K562 (cell line): Measurements from ENCODE around the gene MICAL2. TPM values are rescaled to one million over a fixed set of nuclear protein-coding genes. Genes with fewer than 3 reads are reported as not detected.

Experiments used
- ATAC-seq: fragments of 200-7000 bp; cut with Tn5 transposase; 3 replicates; pipeline ENCODE4 v1.9.1; 2020; ENCODE audit warnings: moderate library complexity
- BruUV-seq: library from RNA; stranded (reverse); fragments of 400-500 nt; replicated peaks from 2 replicates; lab custom pipeline; 2021; lab: Mats Ljungman, UMichigan
- CTCF ChIA-PET: fragments of 300-600 bp; formaldehyde crosslinking; extraction: SDS; loops from one replicate; lab custom pipeline; 2021; ENCODE audit warnings: low intra/inter-chr PET ratio; lab: Yijun Ruan, JAX
- POLR2A ChIA-PET: fragments of 300-600, 350-650 bp; sonication (Branson Sonifier 250); formaldehyde crosslinking; extraction: SDS; loops from one replicate; lab custom pipeline; 2021; ENCODE audit warnings: antibody characterized with exemption, inconsistent platforms; lab: Yijun Ruan, JAX
- DNase-seq, 4 experiments: peaks; one replicate each; pipeline versions ENCODE4 v3.0.0 to v3.0.0-alpha.2; 2011 to 2018; ENCODE audit warnings: low spot score in 3 of 4, mixed read lengths in 3 of 4; ENCODE audit errors: extremely low read depth in 1 of 4
- FAIRE-seq: peaks from 2 replicates; lab custom pipeline; 2011; peaks lifted over from hg19 to GRCh38; lab: Jason Lieb, UNC
- H2AFZ ChIP-seq: 2 replicates; pipeline ENCODE4 v1.6.0; 2011; ENCODE audit warnings: low read depth, low read length, control low read depth, inconsistent platforms
- H3K27ac ChIP-seq: fragments of 200-600 bp; 3 replicates; pipeline ENCODE4 v1.8.0; 2011; ENCODE audit warnings: low read depth, mild to moderate bottlenecking, control low read depth, inconsistent platforms, low read length, moderate library complexity, mixed read lengths; ENCODE audit errors: extremely low read depth
- H3K27me3 ChIP-seq, 2 experiments: fragments of 300-600 bp in 1 of 2; 2 replicates in 1 of 2; 3 replicates in 1 of 2; pipeline versions ENCODE4 v1.6.0 to v1.8.0; 2011; ENCODE audit warnings: inconsistent platforms in 2 of 2, low read length in 2 of 2, mild to moderate bottlenecking in 1 of 2, mixed read lengths in 1 of 2, moderate library complexity in 1 of 2; ENCODE audit not compliant: control insufficient read depth in 2 of 2, insufficient read depth in 2 of 2
- H3K36me3 ChIP-seq: fragments of 300-600 bp; 3 replicates; pipeline ENCODE4 v1.8.0; 2011; ENCODE audit warnings: mild to moderate bottlenecking, low read length, inconsistent platforms; ENCODE audit not compliant: control insufficient read depth, insufficient read depth
- H3K4me1 ChIP-seq, 2 experiments: fragments of 200-600 bp in 1 of 2; replicated peaks in 1 of 2; 2 replicates in 1 of 2; 3 replicates in 1 of 2; pipeline versions ENCODE4 v1.5.1 to v1.8.0; 2011; ENCODE audit warnings: inconsistent platforms in 2 of 2, low read length in 2 of 2, mild to moderate bottlenecking in 1 of 2, mixed read lengths in 1 of 2, moderate library complexity in 1 of 2; ENCODE audit not compliant: control insufficient read depth in 2 of 2, insufficient read depth in 2 of 2
- H3K4me2 ChIP-seq: 2 replicates; pipeline ENCODE4 v1.6.1; 2011; ENCODE audit warnings: low read length, control low read depth, inconsistent platforms, mixed read lengths; ENCODE audit not compliant: insufficient read depth
- H3K4me3 ChIP-seq: fragments of 200-600 bp; sonication (generic), shearing (Covaris generic); 2 replicates; pipeline ENCODE4 v1.5.1; 2016; ENCODE audit warnings: control low read depth, inconsistent platforms
- H3K79me2 ChIP-seq: fragments of 200-600 bp; 3 replicates; pipeline ENCODE4 v1.8.0; 2011; ENCODE audit warnings: low read length, inconsistent platforms; ENCODE audit not compliant: control insufficient read depth, insufficient read depth
- H3K9ac ChIP-seq, 2 experiments: 2 replicates each; pipeline versions ENCODE4 v1.6.0 to v1.6.1; 2011; ENCODE audit warnings: low read depth in 2 of 2, low read length in 2 of 2, control low read depth in 1 of 2, inconsistent platforms in 1 of 2, mild to moderate bottlenecking in 1 of 2, mixed read lengths in 1 of 2; ENCODE audit not compliant: insufficient read depth in 1 of 2
- H3K9me1 ChIP-seq: one replicate; pipeline ENCODE4 v1.6.0; 2011; ENCODE audit warnings: inconsistent platforms, mild to moderate bottlenecking, low read length, moderate library complexity; ENCODE audit not compliant: control insufficient read depth, insufficient read depth
- H3K9me3 ChIP-seq: replicated peaks from 2 replicates; pipeline ENCODE4 v1.5.1; 2011; ENCODE audit warnings: low read depth, low read length, inconsistent platforms; ENCODE audit not compliant: control insufficient read depth, insufficient read depth
- H4K20me1 ChIP-seq: replicated peaks from 2 replicates; pipeline ENCODE4 v1.6.1; 2011; ENCODE audit warnings: low read length, inconsistent platforms, mixed read lengths; ENCODE audit not compliant: control insufficient read depth, insufficient read depth
- CBFA2T2 ChIP-seq: fragments of 450-650 bp; conservative IDR thresholded peaks from 2 replicates; pipeline ENCODE4 v1.6.1; 2017; ENCODE audit warnings: mild to moderate bottlenecking
- CTCF ChIP-seq, 3 experiments: IDR thresholded peaks in 2 of 3; conservative IDR thresholded peaks in 1 of 3; 2 replicates each; pipeline ENCODE4 v1.5.1; 2011 to 2012; ENCODE audit warnings: low read length in 3 of 3, mild to moderate bottlenecking in 3 of 3, control low read depth in 2 of 3, improper control_type of control experiment in 1 of 3, inconsistent platforms in 1 of 3, low read depth in 1 of 3, mixed read lengths in 1 of 3, moderate library complexity in 1 of 3; ENCODE audit not compliant: insufficient read depth in 2 of 3
- DACH1 ChIP-seq: fragments of 450-650 bp; IDR thresholded peaks from 2 replicates; pipeline ENCODE4 v1.6.1; 2018; ENCODE audit not compliant: partially characterized antibody
- E2F3 ChIP-seq: fragments of 250-450 bp; sonication (Bioruptor Pico); IDR thresholded peaks from 2 replicates; pipeline ENCODE4 v1.4.0; 2020; ENCODE audit warnings: mild to moderate bottlenecking
- FIP1L1 ChIP-seq: fragments of 200-400 bp; formaldehyde crosslinking; IDR thresholded peaks from 2 replicates; pipeline ENCODE4 v1.6.1; 2018; ENCODE audit warnings: mild to moderate bottlenecking, low read depth, low read length; ENCODE audit not compliant: poor library complexity, severe bottlenecking
- HIVEP1 ChIP-seq: fragments of 250-450 bp; sonication (Bioruptor Pico); IDR thresholded peaks from 2 replicates; pipeline ENCODE4 v1.4.0; 2020; ENCODE audit warnings: mild to moderate bottlenecking
- NEUROD1 ChIP-seq: fragments of 150-350 bp; IDR thresholded peaks from 2 replicates; pipeline ENCODE4 v1.6.1; 2014; ENCODE audit warnings: borderline replicate concordance, low read length, low read depth; ENCODE audit not compliant: partially characterized antibody
- NFE2L1 ChIP-seq: fragments of 450-650 bp; IDR thresholded peaks from 2 replicates; pipeline ENCODE4 v1.6.1; 2016; ENCODE audit warnings: missing genetic modification characterization, low read depth, mild to moderate bottlenecking, missing compliant biosample characterization, moderate library complexity, borderline replicate concordance
- NR2F6 ChIP-seq: fragments of 450-650 bp; formaldehyde crosslinking; IDR thresholded peaks from 2 replicates; pipeline ENCODE4 v1.4.0; 2020; ENCODE audit warnings: mild to moderate bottlenecking
- RB1 ChIP-seq: fragments of 450-650 bp; IDR thresholded peaks from 2 replicates; pipeline ENCODE4 v1.6.1; 2017; ENCODE audit warnings: low read depth, mild to moderate bottlenecking
- RUNX1 ChIP-seq: sonication (generic); IDR thresholded peaks from 2 replicates; pipeline ENCODE4 v1.6.1; 2016; ENCODE audit warnings: antibody characterized with exemption, low read depth
- ZNF124 ChIP-seq: sonication (generic); formaldehyde crosslinking; IDR thresholded peaks from 2 replicates; pipeline ENCODE4 v1.8.1; 2022; ENCODE audit warnings: missing genetic modification reagents
- ZNF175 ChIP-seq: fragments of 200-800 bp; sonication (Bioruptor generic); IDR thresholded peaks from 2 replicates; pipeline ENCODE4 v1.6.1; 2016; ENCODE audit warnings: low read depth, mild to moderate bottlenecking, missing genetic modification characterization, missing compliant biosample characterization
- ZNF324 ChIP-seq: fragments of 250-450 bp; sonication (Bioruptor Pico); IDR thresholded peaks from 2 replicates; pipeline ENCODE4 v1.4.0; 2020; ENCODE audit warnings: mild to moderate bottlenecking
- WGBS: fragments of 100-300 bp; shearing (Covaris generic); methylation state at CpG from one replicate; pipeline ENCODE4 v1.1.6; 2016; ENCODE audit warnings: low coverage, mixed read lengths; ENCODE audit not compliant: insufficient coverage; ENCODE audit errors: missing lambda C conversion rate; 5-methylcytosine and 5-hydroxymethylcytosine counted together
- in situ Hi-C: fragments of 300-500 bp; cut with MboI; formaldehyde crosslinking; loops from 4 replicates; pipeline ENCODE4 v1.15.0; 2018; ENCODE audit warnings: inconsistent platforms, mixed read lengths
- intact Hi-C: fragments of 100-400 bp; cut with micrococcal nuclease; formaldehyde crosslinking; loops from 2 replicates; pipeline ENCODE4 v1.14.2; 2022
- polyA plus RNA-seq, 8 experiments: library from polyadenylated mRNA; depleted of rRNA in 4 of 8; stranded (reverse) in 5 of 8; unstranded in 3 of 8; fragments of >200 nt; fragmentation: Nextera tagmentation in 2 of 8; fragmentation: Illumina TruSeq in 1 of 8; extraction: Ambion mirVana in 2 of 8; extraction: Trizol in 1 of 8; gene quantifications; 2 replicates each; pipeline versions ENCODE4 v1.2.1 to v1.2.3, GENCODE V29; 2011 to 2014; ENCODE audit warnings: inconsistent platforms in 1 of 8, missing spikeins in 1 of 8
- total RNA-seq, 7 experiments: library from RNA; depleted of rRNA in 6 of 7; stranded (reverse); fragments of >200 nt in 6 of 7; fragmentation: Illumina TruSeq in 2 of 7; extraction: Trizol in 2 of 7; gene quantifications; 2 replicates each; pipeline versions ENCODE4 v1.2.1 to v1.2.3, GENCODE V29; 2011 to 2021; ENCODE audit warnings: low replicate concordance in 1 of 7

Gene MICAL2
- total and polyA plus RNA-seq, 9 of the 15 experiments (the other 6 are each of a cell fraction or from before 2014, with no cell fraction given): 4.7 to 64.2 (median 33.6) TPM

DNA sequence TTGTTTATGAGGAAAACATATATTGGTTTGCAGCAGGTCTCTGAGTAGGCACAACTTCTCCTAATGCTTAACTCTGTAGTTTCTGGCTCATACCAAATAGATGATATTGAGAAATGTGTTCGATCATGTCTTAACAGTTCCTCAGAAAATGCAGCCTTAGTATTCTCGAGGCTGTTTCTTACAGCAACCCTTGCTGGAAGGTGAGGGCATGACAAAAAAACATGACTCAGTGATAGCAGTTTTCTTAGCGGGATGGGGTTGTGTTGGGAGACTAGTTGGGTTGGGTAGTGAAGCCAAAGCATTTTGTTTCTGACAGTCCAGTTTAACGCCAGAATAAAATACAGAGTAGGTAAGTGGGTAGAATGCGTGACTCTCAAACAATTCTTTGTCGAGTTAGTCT lies 172.3 kb downstream of the MICAL2 start:
- Histone ChIP-seq H3K4me3 (no peak overlapping the region), H3K36me3 (no peaks in the 10 kb centered on the region), H4K20me1 (no peaks in the 10 kb centered on the region), H3K27me3 (no peaks in the 10 kb centered on the region; a peak in 1 of 5 replicates), H3K27ac (no peak overlapping the region), H3K79me2 (no peaks in the 10 kb centered on the region), H3K9me1 (peaks cover 4% of the 10 kb centered on the region), H3K9me3 (no peaks in the 10 kb centered on the region), H3K4me2 (no peak overlapping the region), H3K4me1 (peaks cover 10 to 15% of the 10 kb centered on the region in 2 experiments; a peak in 3 of 5 replicates), H3K9ac (no peak overlapping the region), H2AFZ (no peak overlapping the region)
- ChIA-PET POLR2A (no interaction called here), CTCF (interaction anchor here (0.9 to 4.3 kb wide), 7 partner anchors 46 to 484 kb away, joined by 3 to 110 read pairs (median 5); no protein-coding TSS in a partner anchor)
- no peak for FAIRE-seq
- no peak for DNase-seq
- TF ChIP-seq DACH1: no peak
- TF ChIP-seq HIVEP1 (CRISPR knock-in tag): no peak
- no peak for TF ChIP-seq NR2F6 (CRISPR knock-in tag)
- no peak for TF ChIP-seq E2F3 (CRISPR knock-in tag)
- BruUV-seq: no TSS peak
- no peak for ATAC-seq
- in situ Hi-C loops: loop anchor here (10.0 kb wide), 1 partner anchor 468 kb away; no protein-coding TSS in a partner anchor
- 20% methylated on average over 6 of the region's 6 CpGs for WGBS
- intact Hi-C loops: loop anchor here (5.0 kb wide), 1 partner anchor 495 kb away; no protein-coding TSS in a partner anchor

DNA sequence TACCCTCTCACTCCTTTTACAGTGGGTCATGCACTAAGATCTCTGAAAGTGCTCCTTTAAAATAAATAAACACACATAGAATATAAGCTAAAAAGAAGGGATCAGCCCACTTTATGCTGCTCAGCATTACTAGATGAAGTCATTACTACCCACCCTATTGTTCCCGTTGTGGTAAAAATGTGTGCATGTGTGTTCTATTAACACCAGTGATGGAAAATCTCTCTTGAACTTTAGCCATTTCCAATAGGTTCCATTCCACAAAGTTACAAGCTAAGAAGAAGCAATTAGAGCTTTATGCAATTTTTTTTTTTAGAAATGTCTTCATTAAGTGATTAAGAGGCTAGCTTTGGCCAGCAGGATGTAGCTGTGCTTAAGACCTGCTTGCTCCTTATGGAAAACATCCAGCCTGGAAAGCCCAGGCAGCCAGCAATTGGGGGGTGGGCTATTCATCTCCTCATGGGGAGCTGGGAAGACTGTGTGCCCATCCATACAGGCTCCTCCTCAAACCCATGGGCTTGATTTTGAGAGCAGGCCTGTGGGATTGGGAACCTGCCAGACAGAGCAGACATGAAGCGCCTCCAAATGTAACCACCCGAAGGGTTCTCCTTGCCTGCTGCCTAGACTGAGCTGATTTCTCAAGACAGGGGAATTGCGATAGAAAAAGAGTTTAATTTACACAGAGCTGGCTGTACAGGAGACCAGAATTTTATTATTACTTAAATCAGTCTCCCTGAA lies 174.1 kb downstream of the MICAL2 start:
- no peak overlapping the region for H3K4me3 ChIP-seq
- no peak for FAIRE-seq
- no peaks in the 10 kb centered on the region for H3K79me2 ChIP-seq
- H3K36me3 ChIP-seq: no peaks in the 10 kb centered on the region
- no peak overlapping the region for H3K27ac ChIP-seq
- H3K4me1 ChIP-seq: peaks cover 10 to 24% of the 10 kb centered on the region in 2 experiments; a peak in 3 of 5 replicates
- intact Hi-C loops (loop anchor here (5.0 kb wide), 2 partner anchors 48 to 497 kb away; no protein-coding TSS in a partner anchor), in situ Hi-C loops (loop anchor here (5.0 to 10.0 kb wide), 2 partner anchors 237 to 470 kb away; no protein-coding TSS in a partner anchor)
- no peaks in the 10 kb centered on the region for H3K9me3 ChIP-seq
- H3K9me1 ChIP-seq: peaks cover 4% of the 10 kb centered on the region
- no TSS peak for BruUV-seq
- no peaks in the 10 kb centered on the region for H4K20me1 ChIP-seq
- H2AFZ ChIP-seq: no peak overlapping the region
- H3K27me3 ChIP-seq: no peaks in the 10 kb centered on the region; a peak in 1 of 5 replicates
- ChIA-PET CTCF (interaction anchor here (0.7 kb wide), 1 partner anchor 581 kb away, joined by 5 read pairs; no protein-coding TSS in a partner anchor), POLR2A (no interaction called here)
- ATAC-seq: no peak
- no peak overlapping the region for H3K9ac ChIP-seq
- no peak for DNase-seq
- H3K4me2 ChIP-seq: no peak overlapping the region
- WGBS: 28% methylated on average over 4 of the region's 4 CpGs
- no peak for TF ChIP-seq ZNF175 (CRISPR knock-in tag)
- TF ChIP-seq ZNF324: no peak
- no peak for TF ChIP-seq RUNX1
- no peak for TF ChIP-seq CTCF (IDR thresholded peaks at IDR 0.05 in 2 of 3, conservative IDR thresholded peaks at IDR 0.05 in 1 of 3; ENCODE audit: insufficient read depth in 2 of 3, low read depth in 1 of 3, low read length in 3 of 3)
- TF ChIP-seq CBFA2T2: no peak
- TF ChIP-seq NFE2L1: no peak
- TF ChIP-seq RB1: no peak
- no peak for TF ChIP-seq ZNF124 (CRISPR knock-in tag)
- no peak for TF ChIP-seq NEUROD1
- TF ChIP-seq FIP1L1: no peak
